Hepatocyte (in vitro differentiated cells): ENCODE results near the gene RAB19. TPM values are rescaled to one million over a fixed set of nuclear protein-coding genes. Genes with fewer than 3 reads are reported as not detected.

Experiments used
- DNase-seq: peaks from one replicate; pipeline ENCODE4 v3.0.0-alpha.2; 2016; ENCODE audit warnings: low spot score
- H2AFZ ChIP-seq: fragments of 200-600 bp; sonication (generic); 2 replicates; pipeline ENCODE4 v1.6.0; 2016; ENCODE audit warnings: antibody characterized with exemption, mild to moderate bottlenecking
- H3K27ac ChIP-seq: fragments of 200-600 bp; sonication (generic); 2 replicates; pipeline ENCODE4 v1.5.1; 2016; ENCODE audit warnings: mild to moderate bottlenecking
- H3K27me3 ChIP-seq: fragments of 200-600 bp; sonication (generic); 2 replicates; pipeline ENCODE4 v1.6.1; 2016
- H3K36me3 ChIP-seq: fragments of 200-600 bp; sonication (generic); replicated peaks from 2 replicates; pipeline ENCODE4 v1.5.1; 2016; ENCODE audit warnings: low read depth; ENCODE audit not compliant: insufficient read depth
- H3K4me1 ChIP-seq: fragments of 200-600 bp; sonication (generic); 2 replicates; pipeline ENCODE4 v1.5.1; 2016; ENCODE audit warnings: mild to moderate bottlenecking, moderate library complexity; ENCODE audit not compliant: insufficient read depth
- H3K4me2 ChIP-seq: fragments of 200-600 bp; sonication (generic); 2 replicates; pipeline ENCODE4 v1.6.0; 2016
- H3K4me3 ChIP-seq: fragments of 200-600 bp; sonication (generic); 2 replicates; pipeline ENCODE4 v1.5.1; 2016; ENCODE audit warnings: mild to moderate bottlenecking
- H3K79me2 ChIP-seq: fragments of 200-600 bp; sonication (generic); 2 replicates; pipeline ENCODE4 v1.6.0; 2017; ENCODE audit warnings: mild to moderate bottlenecking
- H3K9me2 ChIP-seq: fragments of 200-600 bp; sonication (generic); replicated peaks from 2 replicates; pipeline ENCODE4 v1.6.0; 2017; ENCODE audit warnings: mild to moderate bottlenecking; ENCODE audit not compliant: insufficient read depth
- H3K9me3 ChIP-seq: fragments of 200-600 bp; sonication (generic); 2 replicates; pipeline ENCODE4 v1.5.1; 2016; ENCODE audit warnings: low read depth, mild to moderate bottlenecking
- H4K20me1 ChIP-seq: fragments of 200-600 bp; sonication (generic); 2 replicates; pipeline ENCODE4 v1.6.0; 2016; ENCODE audit warnings: mild to moderate bottlenecking; ENCODE audit not compliant: insufficient read depth, poor library complexity, severe bottlenecking
- EZH2 ChIP-seq: fragments of 200-600 bp; sonication (generic); IDR thresholded peaks from 2 replicates; pipeline ENCODE4 v1.6.1; 2016; ENCODE audit warnings: antibody characterized with exemption, mild to moderate bottlenecking, borderline replicate concordance
- EZH2phosphoT487 ChIP-seq: fragments of 200-600 bp; sonication (generic); IDR thresholded peaks from one replicate; pipeline ENCODE4 v1.6.1; 2018; ENCODE audit warnings: antibody characterized with exemption, mild to moderate bottlenecking, low read depth, moderate library complexity; ENCODE audit not compliant: unreplicated experiment, severe bottlenecking
- whole genome bisulfite sequencing: methylation state at CpG from one replicate; pipeline ENCODE4 v1.1.6; 2016; ENCODE audit warnings: low lambda C conversion rate; ENCODE audit errors: missing lambda C conversion rate; 5-methylcytosine and 5-hydroxymethylcytosine counted together
- polyA plus RNA-seq: library from polyadenylated mRNA; unstranded; fragments of >200 nt; fragmentation: Nextera tagmentation; extraction: Ambion mirVana; gene quantifications from 2 replicates; pipeline ENCODE4 v1.2.1, GENCODE V29; 2016
- total RNA-seq: library from RNA; depleted of rRNA; stranded (reverse); fragments of >200 nt; gene quantifications from 2 replicates; pipeline ENCODE4 v1.2.3, GENCODE V29; 2014
- TF ChIP-seq, protein P1 (sequence below): fragments of 200-600 bp; sonication (generic); IDR thresholded peaks from 2 replicates; pipeline ENCODE4 v1.5.1; 2016; ENCODE audit warnings: antibody characterized with exemption, mild to moderate bottlenecking; ENCODE audit not compliant: poor library complexity

The RAB19 gene
- total and polyA plus RNA-seq, 2 experiments from 2014 or later = 1.3 to 4.2 TPM

DNA sequence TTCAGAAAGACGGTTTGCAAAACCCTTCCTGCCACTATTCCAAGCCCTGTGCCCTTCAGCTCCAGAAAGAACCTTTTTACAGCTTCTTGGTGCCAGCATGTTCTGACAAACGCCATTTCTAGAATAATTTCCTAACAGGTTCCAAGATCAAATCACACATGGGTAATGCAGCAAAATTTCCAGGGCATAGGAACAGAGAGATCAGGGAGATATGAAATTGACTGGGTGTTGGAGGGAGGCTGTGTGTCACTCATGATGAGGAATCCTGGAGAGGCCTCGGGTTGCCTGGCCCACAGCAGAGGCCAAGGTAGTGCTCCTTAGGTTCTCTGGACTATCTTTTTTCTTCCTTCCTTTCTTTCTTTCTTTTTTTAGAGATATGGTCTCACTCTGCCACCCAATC is 29.5 kb downstream of the RAB19 start:
- Histone ChIP-seq H3K36me3 (no peaks in the 10 kb centered on the region), H3K27ac (no peak overlapping the region), H3K27me3 (no peaks in the 10 kb centered on the region), H3K4me3 (no peak overlapping the region), H2AFZ (no peak overlapping the region), H3K4me1 (no peaks in the 10 kb centered on the region), H4K20me1 (no peaks in the 10 kb centered on the region), H3K9me3 (no peaks in the 10 kb centered on the region), H3K4me2 (no peak overlapping the region), H3K9me2 (no peaks in the 10 kb centered on the region), H3K79me2 (no peaks in the 10 kb centered on the region)
- no peak for DNase-seq
- 89% methylated on average over 3 of the region's 3 CpGs for WGBS
- TF ChIP-seq EZH2phosphoT487 (no peak), EZH2 (no peak)
- TF ChIP-seq, protein P1, sequence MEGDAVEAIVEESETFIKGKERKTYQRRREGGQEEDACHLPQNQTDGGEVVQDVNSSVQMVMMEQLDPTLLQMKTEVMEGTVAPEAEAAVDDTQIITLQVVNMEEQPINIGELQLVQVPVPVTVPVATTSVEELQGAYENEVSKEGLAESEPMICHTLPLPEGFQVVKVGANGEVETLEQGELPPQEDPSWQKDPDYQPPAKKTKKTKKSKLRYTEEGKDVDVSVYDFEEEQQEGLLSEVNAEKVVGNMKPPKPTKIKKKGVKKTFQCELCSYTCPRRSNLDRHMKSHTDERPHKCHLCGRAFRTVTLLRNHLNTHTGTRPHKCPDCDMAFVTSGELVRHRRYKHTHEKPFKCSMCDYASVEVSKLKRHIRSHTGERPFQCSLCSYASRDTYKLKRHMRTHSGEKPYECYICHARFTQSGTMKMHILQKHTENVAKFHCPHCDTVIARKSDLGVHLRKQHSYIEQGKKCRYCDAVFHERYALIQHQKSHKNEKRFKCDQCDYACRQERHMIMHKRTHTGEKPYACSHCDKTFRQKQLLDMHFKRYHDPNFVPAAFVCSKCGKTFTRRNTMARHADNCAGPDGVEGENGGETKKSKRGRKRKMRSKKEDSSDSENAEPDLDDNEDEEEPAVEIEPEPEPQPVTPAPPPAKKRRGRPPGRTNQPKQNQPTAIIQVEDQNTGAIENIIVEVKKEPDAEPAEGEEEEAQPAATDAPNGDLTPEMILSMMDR = no peak

DNA sequence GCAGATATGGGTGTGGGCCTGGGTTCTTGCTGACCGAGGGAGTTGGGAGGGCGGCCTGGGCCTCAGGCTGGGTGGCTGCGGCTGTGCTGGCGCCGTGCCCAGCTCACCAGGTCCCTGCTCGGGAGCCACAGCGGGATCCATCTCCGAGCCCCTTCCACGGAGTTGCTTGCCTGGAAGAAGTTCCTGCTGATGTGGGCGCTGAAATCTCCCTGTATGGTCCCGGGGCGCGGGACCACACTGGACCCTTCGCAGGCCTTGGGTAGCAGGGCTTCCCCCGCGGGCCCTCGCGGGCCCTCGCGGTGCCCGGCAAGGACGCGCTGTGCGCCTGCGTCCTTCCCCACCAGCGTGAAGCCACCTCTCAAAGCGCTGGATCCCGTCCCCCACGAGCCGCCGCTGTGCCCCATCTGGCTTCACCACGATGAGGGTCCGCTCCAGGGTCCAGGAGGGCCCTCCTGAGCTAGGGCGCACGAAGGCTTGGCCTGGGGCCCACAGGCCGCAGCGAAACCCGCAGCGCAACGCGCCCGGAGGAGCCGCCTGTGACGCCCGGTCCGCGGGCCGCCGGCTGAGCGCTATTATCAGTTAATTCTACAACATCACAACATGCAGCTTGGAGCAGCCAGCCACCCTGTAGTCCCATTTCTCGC is 31.5 kb downstream of the RAB19 start:
- H3K4me1 ChIP-seq = no peaks in the 10 kb centered on the region
- no peaks in the 10 kb centered on the region for H3K36me3 ChIP-seq
- no peaks in the 10 kb centered on the region for H3K9me2 ChIP-seq
- WGBS = 98% methylated on average over 51 of the region's 51 CpGs
- no peak overlapping the region for H2AFZ ChIP-seq
- no peak for DNase-seq
- no peaks in the 10 kb centered on the region for H3K79me2 ChIP-seq
- H4K20me1 ChIP-seq = no peaks in the 10 kb centered on the region
- no peak overlapping the region for H3K27ac ChIP-seq
- no peaks in the 10 kb centered on the region for H3K27me3 ChIP-seq
- TF ChIP-seq EZH2 (no peak), EZH2phosphoT487 (no peak)
- TF ChIP-seq, protein P1 = no peak
- no peak overlapping the region for H3K4me3 ChIP-seq
- no peaks in the 10 kb centered on the region for H3K9me3 ChIP-seq
- H3K4me2 ChIP-seq = no peak overlapping the region

DNA sequence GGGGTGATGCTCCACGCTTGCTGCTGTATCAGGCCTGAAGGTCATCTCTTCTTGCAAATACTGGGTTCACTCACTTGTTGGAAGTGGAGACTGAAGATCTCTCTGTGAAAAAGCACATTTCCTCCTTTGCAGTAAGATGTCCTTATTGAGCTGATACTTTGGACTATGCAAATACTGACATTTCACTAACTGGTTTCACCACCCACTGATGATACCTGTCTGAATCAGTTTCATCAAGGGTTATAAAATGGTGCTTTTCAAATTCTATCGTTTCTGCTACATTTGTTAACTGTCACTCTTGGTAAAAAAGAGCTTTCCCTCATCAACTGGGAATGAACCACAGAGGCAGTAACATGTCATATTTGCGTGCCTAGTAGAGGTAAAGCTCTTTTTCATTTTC is 35.5 kb downstream of the RAB19 start:
- Histone ChIP-seq H3K9me3 (no peaks in the 10 kb centered on the region), H2AFZ (no peak overlapping the region), H4K20me1 (no peaks in the 10 kb centered on the region), H3K27me3 (no peaks in the 10 kb centered on the region), H3K9me2 (no peaks in the 10 kb centered on the region), H3K4me3 (no peak overlapping the region), H3K36me3 (no peaks in the 10 kb centered on the region), H3K4me1 (no peaks in the 10 kb centered on the region), H3K27ac (no peak overlapping the region), H3K4me2 (no peak overlapping the region), H3K79me2 (no peaks in the 10 kb centered on the region)
- DNase-seq = no peak
- WGBS = 87% methylated on average over 3 of the region's 3 CpGs
- TF ChIP-seq EZH2 (no peak), EZH2phosphoT487 (no peak)
- TF ChIP-seq, protein P1 = no peak

DNA sequence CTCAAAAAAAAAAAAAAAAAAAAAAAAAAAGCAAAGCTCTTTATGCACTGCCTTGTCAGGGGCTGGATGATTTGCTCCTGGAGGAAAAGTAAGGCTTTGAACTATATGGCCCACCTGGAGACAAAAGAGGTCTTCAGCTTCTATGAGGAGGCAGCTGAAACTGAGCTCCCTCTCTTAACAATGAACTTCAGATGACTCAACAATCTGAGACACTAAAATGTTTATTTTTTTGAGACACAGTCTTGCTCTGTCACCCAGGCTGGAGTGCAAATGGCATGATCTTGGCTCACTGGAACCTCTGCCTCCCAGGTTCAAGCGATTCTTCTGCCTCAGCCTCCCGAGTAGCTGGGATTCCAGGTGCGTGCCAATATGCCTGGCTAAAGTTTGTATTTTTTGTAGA is 36.7 kb downstream of the RAB19 start:
- no peak overlapping the region for H3K4me2 ChIP-seq
- H3K9me3 ChIP-seq = no peaks in the 10 kb centered on the region
- H3K36me3 ChIP-seq = no peaks in the 10 kb centered on the region
- H2AFZ ChIP-seq = no peak overlapping the region
- H3K27me3 ChIP-seq = no peaks in the 10 kb centered on the region
- TF ChIP-seq, protein P1 = no peak
- TF ChIP-seq EZH2phosphoT487 (no peak), EZH2 (no peak)
- no peak overlapping the region for H3K4me3 ChIP-seq
- no peak overlapping the region for H3K27ac ChIP-seq
- H3K9me2 ChIP-seq = no peaks in the 10 kb centered on the region
- H3K79me2 ChIP-seq = no peaks in the 10 kb centered on the region
- H4K20me1 ChIP-seq = no peaks in the 10 kb centered on the region
- H3K4me1 ChIP-seq = no peaks in the 10 kb centered on the region
- no peak for DNase-seq
- WGBS = 98% methylated on average over 3 of the region's 3 CpGs
